ENCODE measurements around the gene COPG1.

- TF ChIP-seq ZNF133 (CRISPR knock-in tag; IDR thresholded peaks at IDR 0.05) = no peak
- TF ChIP-seq CTCF (IDR thresholded peaks at IDR 0.05 in 2 of 3, conservative IDR thresholded peaks at IDR 0.05 in 1 of 3; ENCODE audit: insufficient read depth in 2 of 3, low read depth in 1 of 3, low read length in 3 of 3) = no peak
- no peak for TF ChIP-seq POLR2A (conservative IDR thresholded peaks at IDR 0.05)
- no peak for TF ChIP-seq L3MBTL2 (IDR thresholded peaks at IDR 0.05)
- TF ChIP-seq ZNF561 (CRISPR knock-in tag; conservative IDR thresholded peaks at IDR 0.05) = no peak
- no peak for TF ChIP-seq ZSCAN29 (IDR thresholded peaks at IDR 0.05)
- no peak for TF ChIP-seq ZNF274 (IDR thresholded peaks at IDR 0.05; ENCODE audit: borderline replicate concordance, low read depth, low read length)
- no peak for TF ChIP-seq ZBTB7A (IDR thresholded peaks at IDR 0.05; ENCODE audit: borderline replicate concordance, control insufficient read depth, low read depth, low read length)
- TF ChIP-seq EP300 (IDR thresholded peaks at IDR 0.05; ENCODE audit: low read length) = no peak
- no peak for TF ChIP-seq BRCA1 (IDR thresholded peaks at IDR 0.05)
- no peak for TF ChIP-seq BRCA1 (CRISPR knock-in tag; IDR thresholded peaks at IDR 0.05)
These were observed 9.0 kb upstream of the COPG1 start for GRCh38 chr3:129240436-129240835.

Measured in K562 (cell line).